ENCODE results near the gene MFAP5.
"Not testable (repeated sequence)": the region's sequence is repeated elsewhere in the genome, so short reads cannot be mapped to it uniquely, and the experiment has no call there.

MFAP5 gene

DNA sequence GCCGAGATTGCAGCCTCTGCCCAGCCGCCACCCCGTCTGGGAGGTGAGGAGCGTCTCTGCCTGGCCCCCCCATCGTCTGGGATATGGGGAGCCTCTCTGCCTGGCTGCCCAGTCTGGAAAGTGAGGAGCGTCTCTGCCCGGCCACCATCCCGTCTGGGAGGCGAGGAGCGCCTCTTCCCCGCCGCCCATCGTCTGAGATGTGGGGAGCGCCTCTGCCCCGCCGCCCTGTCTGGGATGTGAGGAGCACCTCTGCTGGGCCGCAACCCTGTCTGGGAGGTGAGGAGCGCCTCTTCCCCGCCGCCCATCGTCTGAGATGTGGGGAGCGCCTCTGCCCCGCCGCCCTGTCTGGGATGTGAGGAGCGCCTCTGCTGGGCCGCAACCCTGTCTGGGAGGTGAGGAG, 37.9 kb downstream of the MFAP5 start:
- DNase-seq, result not testable (repeated sequence)

- DNase-seq, result no peak
Measured at GRCh38 chr12:8622646-8623045, 40.0 kb downstream of the MFAP5 start.

DNA sequence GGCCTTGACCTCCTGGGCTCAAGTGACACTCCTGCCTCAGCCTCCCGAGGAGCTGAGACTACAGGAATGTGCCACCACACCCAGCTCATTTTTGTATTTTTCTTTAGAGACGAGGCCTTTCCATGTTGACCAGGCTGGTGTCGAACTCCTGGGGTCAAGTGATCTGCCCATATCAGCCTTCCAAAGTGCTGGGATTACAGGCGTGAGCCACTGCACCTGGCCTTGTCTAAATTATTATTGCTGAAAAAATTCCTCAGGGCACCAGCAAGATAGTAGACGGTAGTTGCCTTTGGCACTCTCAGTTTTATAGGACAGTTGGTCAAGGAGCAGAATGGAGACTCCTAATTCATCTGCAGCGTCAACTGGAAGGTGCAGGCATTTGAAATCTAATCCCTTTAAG, 47.4 kb downstream of the MFAP5 start:
- no peak for DNase-seq

DNA sequence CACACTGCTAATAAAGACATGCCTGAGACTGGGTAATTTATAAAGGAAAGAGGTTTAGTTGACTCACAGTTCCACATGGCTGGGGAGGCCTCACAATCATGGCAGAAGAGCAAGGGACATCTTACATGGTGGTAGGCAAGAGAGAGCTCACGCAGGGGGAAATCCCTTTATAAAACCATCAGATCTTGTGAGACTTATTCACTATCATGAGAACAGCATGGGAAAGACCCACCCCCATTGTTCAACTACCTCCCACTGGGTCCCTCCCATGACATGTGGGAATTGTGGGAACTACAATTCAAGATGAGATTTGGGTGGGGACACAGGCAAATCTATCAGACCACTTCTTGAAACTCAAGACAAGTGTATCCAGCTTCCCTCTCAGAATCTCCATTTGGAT, 48.7 kb downstream of the MFAP5 start:
- not testable (repeated sequence) for DNase-seq

GRCh38 chr12:8612629-8613028, 50.0 kb downstream of the MFAP5 start, which contains the start of gene AICDA:
TSS of gene AICDA (minus strand) at chr12:8612859. CDS start at chr12:8612767, 92 bp downstream.
- DNase-seq, result no peak

DNA sequence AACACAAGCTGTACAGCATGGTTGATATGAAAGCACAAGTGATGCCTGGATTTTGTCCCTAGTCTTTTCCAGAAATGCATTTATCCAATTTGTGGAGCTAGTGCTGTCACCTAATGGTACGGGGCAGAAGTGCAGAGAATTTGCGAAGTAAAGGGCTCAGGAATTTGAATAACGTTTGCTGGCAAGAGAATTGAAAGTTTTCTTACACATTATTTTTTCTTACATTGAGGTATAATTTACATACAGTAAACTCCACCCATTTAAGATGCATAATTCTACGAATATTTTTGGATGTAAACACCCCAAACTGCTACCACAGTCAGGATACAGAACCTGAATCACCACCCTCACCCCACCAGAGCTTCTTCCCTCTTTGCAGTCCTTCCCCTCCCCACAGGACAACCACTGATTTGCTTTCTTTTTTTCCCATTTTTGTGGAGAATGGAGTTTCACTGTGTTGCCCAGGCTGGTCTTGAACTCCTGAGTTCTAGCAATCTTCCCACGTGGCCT, 53.5 kb downstream of the MFAP5 start:
- DNase-seq, result peak in 5 of 14 donors; percentile 0 to 5 (median 1)

- DNase-seq, result no peak
Measured at GRCh38 chr12:8606890-8607289, 55.7 kb downstream of the MFAP5 start.

GRCh38 chr12:8605057-8605456, 57.6 kb downstream of the MFAP5 start:
- no peak for DNase-seq

GRCh38 chr12:8603856-8604255, 58.8 kb downstream of the MFAP5 start:
- DNase-seq, result no peak

GRCh38 chr12:8603286-8603685, 59.3 kb downstream of the MFAP5 start:
- DNase-seq, result no peak

DNA sequence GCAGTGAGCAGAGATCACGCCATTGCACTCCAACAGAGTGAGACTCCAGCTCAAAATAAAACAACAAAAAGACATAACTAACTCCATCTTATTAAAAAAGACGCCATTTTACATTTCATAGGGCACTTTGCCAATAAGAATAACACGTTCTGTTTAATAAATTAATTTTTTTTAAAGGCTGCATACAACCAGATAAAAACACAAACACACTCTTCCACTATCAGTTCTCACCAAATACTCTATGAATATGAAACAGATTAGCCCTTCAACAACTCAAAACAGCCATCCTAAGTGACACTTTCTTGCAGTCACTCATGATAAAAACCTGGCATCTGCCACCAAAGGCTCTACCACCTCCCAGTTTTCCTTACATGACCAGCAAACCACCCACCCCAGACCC, 66.1 kb downstream of the MFAP5 start:
- no peak for DNase-seq
